Mucosa of descending colon (tissue), 3 donors: Measurements from ENCODE around the gene TOMM34. TPM values are rescaled to one million over a fixed set of nuclear protein-coding genes. Genes with fewer than 3 reads are reported as not detected.

Experiments used
- ATAC-seq: fragments of 200-7000 bp; cut with Tn5 transposase; one replicate; pipeline ENCODE4 v1.9.1; 2020; ENCODE audit warnings: mild to moderate bottlenecking, moderate library complexity
- DNase-seq, 3 donors: peaks; one replicate each; pipeline ENCODE4 v3.0.0-alpha.2; 2020
- H3K36me3 ChIP-seq: fragments of 200-600 bp; one replicate; pipeline ENCODE4 v1.8.0; 2021; ENCODE audit warnings: low read depth, mild to moderate bottlenecking
- H3K4me1 ChIP-seq: fragments of 200-600 bp; one replicate; pipeline ENCODE4 v1.8.0; 2021; ENCODE audit warnings: low read depth, mild to moderate bottlenecking
- H3K4me3 ChIP-seq: fragments of 200-600 bp; one replicate; pipeline ENCODE4 v1.8.0; 2021; ENCODE audit warnings: mild to moderate bottlenecking
- H3K9me3 ChIP-seq: fragments of 200-600 bp; one replicate; pipeline ENCODE4 v1.8.0; 2021; ENCODE audit warnings: mild to moderate bottlenecking
- CTCF ChIP-seq: fragments of 200-600 bp; IDR thresholded peaks from one replicate; pipeline ENCODE4 v1.8.0; 2022; ENCODE audit warnings: antibody characterized with exemption, mild to moderate bottlenecking
- intact Hi-C, 2 donors: fragments of 100-400 bp; cut with DNase I in 1 of 2; cut with micrococcal nuclease in 1 of 2; formaldehyde crosslinking; loops; one replicate each; pipeline versions ENCODE4 v1.11.0 to v1.11.1; 2022; cut with DNase I, micrococcal nuclease
- total RNA-seq, 3 donors: library from RNA; stranded (reverse); fragmentation: NEBNext Ultra II Directional in 2 of 3; extraction: Animal tissue kit (Norgen Biotek cat#: 25700) in 2 of 3; gene quantifications; one replicate each; pipeline versions ENCODE4 v1.2.1 to v1.2.4, GENCODE V29; 2021 to 2023
- donor health status: DM: no; HTN: no; CAD: no; lungs with moderate emphysema.
- donor health status: DM: no; HTN: no; CAD: no.
- donor health status: DM: no; HTN: yes; CAD: no.

TOMM34 gene
- total RNA-seq, 3 donors from 2014 or later: 10.9 to 15.4 (median 13.3) TPM

GRCh38 chr20:44956410-44956809, 3.8 kb downstream of the TOMM34 start:
- Histone ChIP-seq H3K4me3 (no peak overlapping the region), H3K4me1 (peaks cover 6% of the 10 kb centered on the region), H3K36me3 (peaks cover 9% of the 10 kb centered on the region), H3K9me3 (no peaks in the 10 kb centered on the region)
- no peak for TF ChIP-seq CTCF
- intact Hi-C loops: no loop called here
- no peak for DNase-seq
- no peak for ATAC-seq

- ATAC-seq (no peak), DNase-seq (no peak)
- H3K9me3 ChIP-seq: no peaks in the 10 kb centered on the region
- H3K4me1 ChIP-seq: peaks cover 6% of the 10 kb centered on the region
- H3K36me3 ChIP-seq: peaks cover 9% of the 10 kb centered on the region
- intact Hi-C loops: no loop called here
- TF ChIP-seq CTCF: no peak
- H3K4me3 ChIP-seq: no peak overlapping the region
These were observed 4.9 kb downstream of the TOMM34 start for GRCh38 chr20:44955270-44955669.

GRCh38 chr20:44954211-44954610, 6.0 kb downstream of the TOMM34 start:
- Histone ChIP-seq H3K4me3 (no peak overlapping the region), H3K9me3 (no peaks in the 10 kb centered on the region), H3K36me3 (peaks cover 9% of the 10 kb centered on the region), H3K4me1 (peaks cover 4% of the 10 kb centered on the region)
- ATAC-seq: no peak
- TF ChIP-seq CTCF: no peak
- intact Hi-C loops: no loop called here
- DNase-seq: no peak

- Histone ChIP-seq H3K4me1 (no peaks in the 10 kb centered on the region), H3K4me3 (no peak overlapping the region), H3K36me3 (peaks cover 9% of the 10 kb centered on the region), H3K9me3 (no peaks in the 10 kb centered on the region)
- DNase-seq (no peak), ATAC-seq (no peak)
- TF ChIP-seq CTCF: no peak
- intact Hi-C loops: no loop called here
These were observed 7.5 kb downstream of the TOMM34 start for GRCh38 chr20:44952731-44953130.

- Histone ChIP-seq H3K9me3 (no peaks in the 10 kb centered on the region), H3K4me1 (no peaks in the 10 kb centered on the region), H3K36me3 (peaks cover 8% of the 10 kb centered on the region), H3K4me3 (no peak overlapping the region)
- DNase-seq: no peak
- no peak for TF ChIP-seq CTCF
- intact Hi-C loops: no loop called here
- ATAC-seq: no peak
These were observed 9.8 kb downstream of the TOMM34 start for GRCh38 chr20:44950368-44950767.

GRCh38 chr20:44948513-44948912, 11.7 kb downstream of the TOMM34 start:
- DNase-seq: no peak
- no peak for TF ChIP-seq CTCF
- H3K36me3 ChIP-seq: peaks cover 5% of the 10 kb centered on the region
- no peak for ATAC-seq
- intact Hi-C loops: no loop called here
- no peaks in the 10 kb centered on the region for H3K9me3 ChIP-seq
- H3K4me1 ChIP-seq: no peaks in the 10 kb centered on the region
- H3K4me3 ChIP-seq: no peak overlapping the region
